Stimulated activated CD8-positive, alpha-beta memory T cell treated with anti-CD3 and anti-CD28 coated beads, Interleukin-7, amount 100 ng/mL, for 48 hours (primary cell): Measurements from ENCODE around the gene PTGIR.

Experiments used
- DNase-seq, 2 donors: peaks; one replicate each; pipeline ENCODE4 v3.0.0-alpha.2; 2020; ENCODE audit warnings: low read depth in 1 of 2; ENCODE audit errors: extremely low read depth in 1 of 2

PTGIR gene

GRCh38 chr19:46601318-46602224, 23.3 kb downstream of the PTGIR start, which contains the start of gene CALM3:
CALM3 (plus strand) TSS chr19:46601330; CDS start chr19:46601435, 105 bp downstream.
- no peak for DNase-seq

GRCh38 chr19:46600384-46601317, 24.2 kb downstream of the PTGIR start:
- peak; percentile 92 to 93 for DNase-seq

- DNase-seq: no peak
These were observed 25.0 kb downstream of the PTGIR start for GRCh38 chr19:46599716-46600373.

GRCh38 chr19:46598372-46598917, 26.4 kb downstream of the PTGIR start:
- no peak for DNase-seq

GRCh38 chr19:46596008-46596407, 28.9 kb downstream of the PTGIR start:
- no peak for DNase-seq

GRCh38 chr19:46591870-46592269, 33.0 kb downstream of the PTGIR start:
- DNase-seq: no peak

GRCh38 chr19:46591254-46591653, 33.6 kb downstream of the PTGIR start:
- DNase-seq: no peak

- no peak for DNase-seq
These were observed 37.0 kb downstream of the PTGIR start for GRCh38 chr19:46587861-46588260.

GRCh38 chr19:46586294-46586693, 38.6 kb downstream of the PTGIR start:
- DNase-seq: no peak

- no peak for DNase-seq
These were observed 39.4 kb downstream of the PTGIR start for GRCh38 chr19:46585539-46585938.

- no peak for DNase-seq
These were observed 44.6 kb downstream of the PTGIR start for GRCh38 chr19:46580247-46580646.

GRCh38 chr19:46579361-46579879, 45.5 kb downstream of the PTGIR start:
- DNase-seq: no peak

- DNase-seq: no peak
These were observed 46.4 kb downstream of the PTGIR start for GRCh38 chr19:46578450-46578849.

- peak; percentile 7 to 14 for DNase-seq
These were observed 50.4 kb downstream of the PTGIR start for GRCh38 chr19:46574533-46574932.

GRCh38 chr19:46573679-46574498, 51.0 kb downstream of the PTGIR start:
- no peak for DNase-seq

GRCh38 chr19:46571495-46571894, 53.4 kb downstream of the PTGIR start:
- DNase-seq: no peak
